Measurements from ENCODE around the gene MUC12.

DNA sequence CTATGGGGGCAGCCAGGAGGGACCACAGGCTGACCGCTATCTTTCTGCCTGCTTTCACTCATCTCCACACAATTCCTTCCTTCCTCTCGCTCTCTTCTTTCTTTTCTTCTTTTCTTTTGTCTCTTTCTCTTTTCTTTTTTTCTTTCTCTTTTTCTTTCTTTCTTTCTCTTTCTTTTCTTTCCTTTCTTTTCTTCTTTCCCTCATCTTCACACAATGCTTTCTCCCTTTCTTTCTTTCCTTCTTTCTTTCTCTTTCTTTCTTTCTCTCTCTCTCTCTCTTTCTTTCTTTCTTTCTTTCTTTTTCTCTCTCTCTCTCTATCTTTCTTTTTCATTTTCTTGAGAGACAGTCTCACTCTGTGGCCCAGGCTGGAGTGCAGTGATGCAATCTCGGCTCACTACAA lies 6.8 kb upstream of the MUC12 start:
- TF ChIP-seq POLR2A (IDR thresholded peaks at IDR 0.05) (no peak), POLR2AphosphoS5 (IDR thresholded peaks at IDR 0.05) (no peak), EP300 (IDR thresholded peaks at IDR 0.05) (no peak)
- TF ChIP-seq, protein P1, sequence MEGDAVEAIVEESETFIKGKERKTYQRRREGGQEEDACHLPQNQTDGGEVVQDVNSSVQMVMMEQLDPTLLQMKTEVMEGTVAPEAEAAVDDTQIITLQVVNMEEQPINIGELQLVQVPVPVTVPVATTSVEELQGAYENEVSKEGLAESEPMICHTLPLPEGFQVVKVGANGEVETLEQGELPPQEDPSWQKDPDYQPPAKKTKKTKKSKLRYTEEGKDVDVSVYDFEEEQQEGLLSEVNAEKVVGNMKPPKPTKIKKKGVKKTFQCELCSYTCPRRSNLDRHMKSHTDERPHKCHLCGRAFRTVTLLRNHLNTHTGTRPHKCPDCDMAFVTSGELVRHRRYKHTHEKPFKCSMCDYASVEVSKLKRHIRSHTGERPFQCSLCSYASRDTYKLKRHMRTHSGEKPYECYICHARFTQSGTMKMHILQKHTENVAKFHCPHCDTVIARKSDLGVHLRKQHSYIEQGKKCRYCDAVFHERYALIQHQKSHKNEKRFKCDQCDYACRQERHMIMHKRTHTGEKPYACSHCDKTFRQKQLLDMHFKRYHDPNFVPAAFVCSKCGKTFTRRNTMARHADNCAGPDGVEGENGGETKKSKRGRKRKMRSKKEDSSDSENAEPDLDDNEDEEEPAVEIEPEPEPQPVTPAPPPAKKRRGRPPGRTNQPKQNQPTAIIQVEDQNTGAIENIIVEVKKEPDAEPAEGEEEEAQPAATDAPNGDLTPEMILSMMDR (IDR thresholded peaks at IDR 0.05): no peak
